ENCODE results near the gene PTMS.

DNA sequence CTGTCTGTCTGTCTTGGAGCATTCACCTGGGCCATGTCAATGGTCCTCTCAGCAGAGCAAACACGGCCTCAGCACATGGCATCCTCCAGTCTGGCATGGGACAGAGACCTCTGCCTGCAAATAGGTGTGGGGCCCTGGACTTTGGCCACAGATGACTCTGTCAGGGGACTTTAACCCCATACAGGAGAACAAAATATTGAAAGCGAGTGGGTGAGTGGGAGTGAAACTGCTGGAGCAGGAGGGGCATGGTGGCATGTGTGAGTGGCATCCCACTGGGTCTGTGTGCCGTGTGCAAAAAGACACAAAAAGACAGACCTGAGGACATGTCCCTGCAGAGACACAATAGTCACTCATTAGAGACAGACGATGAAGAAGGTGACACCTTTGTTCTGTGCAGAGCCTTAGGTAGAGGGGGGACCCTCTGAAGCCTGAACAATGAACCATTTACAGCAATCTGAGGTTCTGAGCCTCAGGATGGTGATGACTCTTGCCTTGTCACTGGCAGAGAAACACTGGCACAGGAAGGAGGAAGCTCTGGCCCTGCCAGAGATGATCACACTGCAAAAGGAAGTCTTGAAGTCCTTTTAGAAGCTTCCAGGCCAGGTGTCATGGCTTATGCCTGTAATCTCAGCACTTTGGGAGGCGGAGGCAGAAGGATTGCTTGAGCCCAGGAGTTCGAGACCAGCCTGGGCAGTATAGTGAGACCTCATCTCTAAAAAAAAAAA is 13.7 kb downstream of the PTMS start:
- TF ChIP-seq EZH2 (IDR thresholded peaks at IDR 0.05) (no peak), POLR2AphosphoS5 (IDR thresholded peaks at IDR 0.05; ENCODE audit: borderline replicate concordance, low read depth, low read length) (no peak)
